ENCODE data around the gene PLXNB3. TPM values are rescaled to one million over a fixed set of nuclear protein-coding genes. Genes with fewer than 3 reads are reported as not detected.
A peak's percentile ranks its signal among the peaks of the same experiment; 100 is the strongest.

PLXNB3 gene
- total and polyA plus RNA-seq, 7 donors = 0.60 to 50.1 (median 11.2) TPM; not detected in 1

- H3K4me3 ChIP-seq = peak overlapping the region in 3 of 4 donors; percentile 28 to 38 (median 35)
- peaks cover 0 to 32% (median 29%) of the 10 kb centered on the region in 4 donors for H3K4me1 ChIP-seq
- no peaks in the 10 kb centered on the region for H3K9me3 ChIP-seq
- no peak for TF ChIP-seq EP300 (IDR thresholded peaks at IDR 0.05)
- no peak for TF ChIP-seq POLR2AphosphoS5 (IDR thresholded peaks at IDR 0.05)
- TF ChIP-seq CTCF (IDR thresholded peaks at IDR 0.05) = no peak
- TF ChIP-seq POLR2A (IDR thresholded peaks at IDR 0.05) = no peak
- WGBS, 2 donors = 58 to 60% methylated on average over 18 of the region's 18 CpGs
- H3K27ac ChIP-seq = peak overlapping the region; percentile 74 to 91 (median 86)
- H3K36me3 ChIP-seq = peaks cover 0 to 13% (median 4%) of the 10 kb centered on the region in 4 donors
- DNase-seq = no peak
- peaks cover 0 to 3% (median 0%) of the 10 kb centered on the region in 3 donors for H3K27me3 ChIP-seq
- intact Hi-C loops (cut with DNase I) = loop anchor here (5.0 kb wide), 1 partner anchor 152 kb away; no protein-coding TSS in a partner anchor
Observed at GRCh38 chrX:153779891-153780677, 16.0 kb downstream of the PLXNB3 start.

GRCh38 chrX:153780678-153781427, 16.8 kb downstream of the PLXNB3 start, which contains the start of gene SRPK3:
SRPK3 (plus strand) TSS chrX:153781041; CDS start chrX:153781087, 46 bp downstream.
- Histone ChIP-seq H3K36me3 (peaks cover 0 to 13% (median 4%) of the 10 kb centered on the region in 4 donors), H3K27me3 (peaks cover 0 to 3% (median 0%) of the 10 kb centered on the region in 3 donors), H3K9me3 (no peaks in the 10 kb centered on the region), H3K4me3 (peak within 1 kb of the TSS in 3 of 4 donors; percentile 28 to 38 (median 35)), H3K4me1 (peaks cover 0 to 32% (median 29%) of the 10 kb centered on the region in 4 donors), H3K27ac (peak within 1 kb of the TSS; percentile 74 to 91 (median 86))
- TF ChIP-seq POLR2AphosphoS5 (IDR thresholded peaks at IDR 0.05) (peak in 3 of 4 donors; percentile 48 to 50 (median 49)), EP300 (IDR thresholded peaks at IDR 0.05) (no peak), POLR2A (IDR thresholded peaks at IDR 0.05) (no peak), CTCF (IDR thresholded peaks at IDR 0.05) (no peak)
- WGBS, 2 donors = 7 to 23% methylated on average over 52 of the region's 52 CpGs
- DNase-seq = no peak
- intact Hi-C loops (cut with DNase I) = loop anchor here (5.0 kb wide), 1 partner anchor 151 kb away; no protein-coding TSS in a partner anchor

GRCh38 chrX:153781428-153782047, 17.5 kb downstream of the PLXNB3 start:
- no peak for TF ChIP-seq EP300 (IDR thresholded peaks at IDR 0.05)
- TF ChIP-seq POLR2A (IDR thresholded peaks at IDR 0.05) = peak in 1 of 2 donors; percentile 11
- TF ChIP-seq CTCF (IDR thresholded peaks at IDR 0.05) = no peak
- TF ChIP-seq POLR2AphosphoS5 (IDR thresholded peaks at IDR 0.05) = peak in 2 of 4 donors; percentile 13 to 28
- 26 to 73% methylated on average over 24 of the region's 24 CpGs for WGBS, 2 donors
- no peaks in the 10 kb centered on the region for H3K9me3 ChIP-seq
- no peak for DNase-seq
- H3K27me3 ChIP-seq = peaks cover 0 to 3% (median 0%) of the 10 kb centered on the region in 3 donors
- H3K27ac ChIP-seq = peak overlapping the region; percentile 74 to 91 (median 86)
- H3K4me1 ChIP-seq = peaks cover 0 to 32% (median 29%) of the 10 kb centered on the region in 4 donors
- H3K4me3 ChIP-seq = peak overlapping the region in 3 of 4 donors; percentile 28 to 38 (median 35)
- H3K36me3 ChIP-seq = peaks cover 0 to 16% (median 3%) of the 10 kb centered on the region in 4 donors
- intact Hi-C loops (cut with DNase I) = loop anchor here (5.0 kb wide), 1 partner anchor 151 kb away; no protein-coding TSS in a partner anchor

GRCh38 chrX:153782313-153782712, 18.3 kb downstream of the PLXNB3 start:
- DNase-seq = no peak
- Histone ChIP-seq H3K36me3 (peaks cover 0 to 24% (median 3%) of the 10 kb centered on the region in 4 donors), H3K9me3 (no peaks in the 10 kb centered on the region), H3K4me1 (peaks cover 0 to 32% (median 29%) of the 10 kb centered on the region in 4 donors), H3K4me3 (peak overlapping the region in 1 of 4 donors; percentile 38), H3K27ac (peak overlapping the region in 3 of 4 donors; percentile 85 to 91 (median 88)), H3K27me3 (peaks cover 0 to 3% (median 0%) of the 10 kb centered on the region in 3 donors)
- WGBS, 2 donors = 12 to 68% methylated on average over 11 of the region's 11 CpGs
- intact Hi-C loops (cut with DNase I) = loop anchor here (5.0 kb wide), 1 partner anchor 150 kb away; no protein-coding TSS in a partner anchor
- TF ChIP-seq POLR2A (IDR thresholded peaks at IDR 0.05) = no peak
- peak in 1 of 4 experiments; percentile 10 for TF ChIP-seq CTCF (IDR thresholded peaks at IDR 0.05)
